PC-9 (cell line): ENCODE results near the gene IKZF4. TPM values are rescaled to one million over a fixed set of nuclear protein-coding genes. Genes with fewer than 3 reads are reported as not detected.

Source experiments
- BruUV-seq: library from RNA; stranded (reverse); fragments of 400-500 nt; replicated peaks from 2 replicates; lab custom pipeline; 2021; lab: Mats Ljungman, UMichigan
- CTCF ChIA-PET: fragments of 300-600 bp; sonication (Branson Sonifier 250); formaldehyde crosslinking; loops from one replicate; lab custom pipeline; 2022; ENCODE audit warnings: antibody characterized with exemption; lab: Charles Lee
- POLR2A ChIA-PET: fragments of 300-600 bp; sonication (Branson Sonifier 250); formaldehyde crosslinking; loops from one replicate; lab custom pipeline; 2022; ENCODE audit warnings: antibody characterized with exemption; ENCODE audit not compliant: unreplicated experiment; lab: Charles Lee
- DNase-seq, 2 experiments: peaks; one replicate each; pipeline versions ENCODE4 v3.0.0 to v3.0.0-alpha.2; 2015 to 2022; ENCODE audit warnings: mixed read lengths in 1 of 2
- H2AFZ ChIP-seq: fragments of 200-600 bp; sonication (generic); 2 replicates; pipeline ENCODE4 v1.8.1; 2017; ENCODE audit warnings: antibody characterized with exemption
- H3F3A ChIP-seq: fragments of 200-600 bp; sonication (generic); 2 replicates; pipeline ENCODE4 v1.8.1; 2017; ENCODE audit warnings: antibody characterized with exemption, mild to moderate bottlenecking, low read depth; ENCODE audit not compliant: insufficient read depth
- H3K27ac ChIP-seq: fragments of 200-600 bp; sonication (generic); 2 replicates; pipeline ENCODE4 v1.6.1; 2016; ENCODE audit warnings: mixed run types
- H3K27me3 ChIP-seq: fragments of 200-600 bp; sonication (generic); 2 replicates; pipeline ENCODE4 v1.6.1; 2016; ENCODE audit warnings: low read depth, mixed run types; ENCODE audit not compliant: insufficient read depth
- H3K36me3 ChIP-seq: fragments of 200-600 bp; sonication (generic); 2 replicates; pipeline ENCODE4 v1.6.1; 2016; ENCODE audit warnings: low read depth, mixed run types
- H3K4me1 ChIP-seq: fragments of 200-600 bp; sonication (generic); replicated peaks from 2 replicates; pipeline ENCODE4 v1.6.1; 2016; ENCODE audit warnings: mixed run types; ENCODE audit not compliant: insufficient read depth
- H3K4me2 ChIP-seq: fragments of 200-600 bp; sonication (generic); 2 replicates; pipeline ENCODE4 v1.6.1; 2017; ENCODE audit warnings: mixed run types
- H3K4me3 ChIP-seq: fragments of 200-600 bp; sonication (generic); 2 replicates; pipeline ENCODE4 v1.6.1; 2016; ENCODE audit warnings: mixed run types
- H3K79me2 ChIP-seq: fragments of 200-600 bp; sonication (generic); 2 replicates; pipeline ENCODE4 v1.6.1; 2017; ENCODE audit warnings: low read depth, mixed run types
- H3K9me2 ChIP-seq: fragments of 200-600 bp; sonication (generic); 2 replicates; pipeline ENCODE4 v1.8.1; 2017; ENCODE audit warnings: mild to moderate bottlenecking; ENCODE audit not compliant: insufficient read depth
- H3K9me3 ChIP-seq: fragments of 200-600 bp; sonication (generic); 2 replicates; pipeline ENCODE4 v1.8.1; 2016; ENCODE audit warnings: low read depth; ENCODE audit not compliant: insufficient read depth
- H4K20me1 ChIP-seq: fragments of 200-600 bp; sonication (generic); 2 replicates; pipeline ENCODE4 v1.8.1; 2017; ENCODE audit not compliant: insufficient read depth
- CTCF ChIP-seq: fragments of 200-600 bp; sonication (generic); conservative IDR thresholded peaks from 2 replicates; pipeline ENCODE4 v1.6.1; 2017; ENCODE audit warnings: mixed run types, antibody characterized with exemption, mild to moderate bottlenecking, moderate library complexity
- EZH2 ChIP-seq: fragments of 200-600 bp; sonication (generic); IDR thresholded peaks from 2 replicates; pipeline ENCODE4 v1.8.0; 2017; ENCODE audit warnings: antibody characterized with exemption, low read depth
- intact Hi-C: fragments of 100-400 bp; cut with micrococcal nuclease; formaldehyde crosslinking; loops from one replicate; pipeline ENCODE4 v1.10.0; 2022; ENCODE audit not compliant: unreplicated experiment
- total RNA-seq: library from RNA; stranded (reverse); gene quantifications from 2 replicates; pipeline ENCODE4 v1.2.3, GENCODE V29; 2021

Gene IKZF4
- total RNA-seq, 1 experiment from 2014 or later, result 7.4 TPM

- intact Hi-C loops, result no loop called here
- H3K9me2 ChIP-seq, result no peaks in the 10 kb centered on the region
- ChIA-PET POLR2A (no interaction called here), CTCF (no interaction called here)
- no peak overlapping the region for H3K27ac ChIP-seq
- no peaks in the 10 kb centered on the region for H3K79me2 ChIP-seq
- TF ChIP-seq CTCF (no peak), EZH2 (no peak)
- H3K9me3 ChIP-seq, result no peaks in the 10 kb centered on the region
- no peaks in the 10 kb centered on the region for H4K20me1 ChIP-seq
- H3K4me1 ChIP-seq, result no peaks in the 10 kb centered on the region
- no peak overlapping the region for H3K4me3 ChIP-seq
- H3F3A ChIP-seq, result no peaks in the 10 kb centered on the region
- BruUV-seq, result no TSS peak
- H2AFZ ChIP-seq, result no peak overlapping the region
- no peaks in the 10 kb centered on the region for H3K36me3 ChIP-seq
- no peak overlapping the region for H3K4me2 ChIP-seq
- DNase-seq, result no peak
- no peaks in the 10 kb centered on the region for H3K27me3 ChIP-seq
These were observed 1.1 kb downstream of the IKZF4 start for GRCh38 chr12:56021889-56022497.

DNA sequence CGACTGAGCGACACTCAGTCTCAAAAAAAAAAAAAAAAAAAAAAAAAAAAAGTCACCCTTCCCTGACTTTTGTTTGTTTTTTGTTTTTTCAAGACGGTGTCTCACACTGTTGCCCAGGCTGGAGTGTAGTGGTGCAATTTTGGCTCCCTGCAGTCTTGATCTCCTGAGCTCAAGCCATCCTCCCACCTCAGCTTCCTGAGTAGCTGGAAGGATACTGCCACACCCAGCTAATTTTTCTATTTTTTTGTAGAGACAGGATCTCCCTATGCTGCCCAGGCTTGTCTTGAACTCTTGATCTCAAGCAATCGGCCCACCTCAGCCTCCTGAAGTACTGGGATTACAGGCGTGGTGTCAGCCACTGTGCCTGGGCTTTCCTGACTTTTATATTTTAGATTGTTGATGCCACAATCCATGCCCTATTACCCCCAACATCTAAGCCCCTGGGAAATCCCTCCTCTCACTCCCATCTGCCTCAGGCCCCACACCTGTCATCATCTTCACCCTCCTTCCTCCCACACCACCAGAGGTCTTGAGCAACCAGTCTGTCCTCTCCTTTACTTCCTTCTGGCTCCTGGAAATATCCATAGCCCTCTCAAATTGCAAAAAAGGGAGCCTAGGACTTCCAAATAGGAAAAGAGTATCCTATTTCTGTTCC, 7.8 kb downstream of the IKZF4 start:
- H3K79me2 ChIP-seq, result no peaks in the 10 kb centered on the region
- peak in 1 of 2 experiments; percentile 8 for DNase-seq
- no TSS peak for BruUV-seq
- intact Hi-C loops, result loop anchor here (1.0 kb wide), 1 partner anchor 32 kb away; no protein-coding TSS in a partner anchor
- ChIA-PET POLR2A (interaction anchor here (0.6 kb wide), 1 partner anchor 15 kb away, joined by 5 read pairs; no protein-coding TSS in a partner anchor), CTCF (interaction anchor here (0.6 to 1.4 kb wide), 5 partner anchors 12 to 290 kb away, joined by 3 to 20 read pairs (median 5); partner anchors contain the start of gene SUOX)
- no peak overlapping the region for H3K4me3 ChIP-seq
- no peak for TF ChIP-seq CTCF
- no peak for TF ChIP-seq EZH2
- no peaks in the 10 kb centered on the region for H3K9me2 ChIP-seq
- peaks cover 25% of the 10 kb centered on the region for H3F3A ChIP-seq
- peaks cover 17% of the 10 kb centered on the region for H3K4me1 ChIP-seq
- no peaks in the 10 kb centered on the region for H3K9me3 ChIP-seq
- H3K36me3 ChIP-seq, result no peaks in the 10 kb centered on the region
- peak overlapping the region; percentile 64 for H3K27ac ChIP-seq
- H3K27me3 ChIP-seq, result no peaks in the 10 kb centered on the region
- H2AFZ ChIP-seq, result no peak overlapping the region
- peak overlapping the region; percentile 37 for H3K4me2 ChIP-seq
- no peaks in the 10 kb centered on the region for H4K20me1 ChIP-seq

DNA sequence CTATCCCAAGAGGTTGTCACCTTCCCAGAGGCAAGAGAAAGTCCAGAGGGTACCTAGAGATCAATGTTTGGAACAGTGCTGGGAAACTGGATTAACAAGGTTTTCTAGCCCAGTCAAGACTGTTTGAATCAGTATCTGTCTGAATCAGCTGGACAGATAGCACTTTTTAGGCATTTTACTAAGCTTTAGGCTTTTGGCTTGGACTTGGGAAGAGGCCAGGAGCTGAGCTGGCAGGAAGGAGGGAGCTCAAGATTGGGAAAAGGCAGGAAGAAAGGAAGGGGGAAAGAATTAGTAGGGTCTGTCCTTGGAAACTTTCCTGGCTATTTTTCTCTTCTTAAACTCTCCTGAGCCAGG, 8.3 kb downstream of the IKZF4 start:
- DNase-seq, result no peak
- TF ChIP-seq CTCF (no peak), EZH2 (no peak)
- Histone ChIP-seq H3K4me1 (peaks cover 17% of the 10 kb centered on the region), H3K27ac (peak overlapping the region; percentile 64), H3K9me2 (no peaks in the 10 kb centered on the region), H4K20me1 (no peaks in the 10 kb centered on the region), H2AFZ (no peak overlapping the region), H3K4me3 (no peak overlapping the region), H3F3A (peaks cover 25% of the 10 kb centered on the region), H3K27me3 (no peaks in the 10 kb centered on the region), H3K9me3 (no peaks in the 10 kb centered on the region), H3K4me2 (peak overlapping the region; percentile 37), H3K79me2 (no peaks in the 10 kb centered on the region), H3K36me3 (no peaks in the 10 kb centered on the region)
- ChIA-PET POLR2A (interaction anchor here (0.6 to 0.7 kb wide), 2 partner anchors 15 to 22 kb away, joined by 5 to 7 read pairs; no protein-coding TSS in a partner anchor), CTCF (interaction anchor here (0.6 to 1.4 kb wide), 7 partner anchors 11 to 291 kb away, joined by 3 to 23 read pairs (median 5); partner anchors contain the start of gene SUOX)
- intact Hi-C loops, result loop anchor here (1.0 kb wide), 1 partner anchor 33 kb away; no protein-coding TSS in a partner anchor
- no TSS peak for BruUV-seq
